HG03439 (cell line): ENCODE results near the gene MEGF6.

Experiments used
- ATAC-seq: cut with Tn5 transposase; IDR thresholded peaks from one replicate; pipeline ENCODE4 v1.9.1; 2021; ENCODE audit warnings: mild to moderate bottlenecking, moderate library complexity; ENCODE audit not compliant: unreplicated experiment

Gene MEGF6

GRCh38 chr1:3610527-3611169, 660 bp downstream of the MEGF6 start:
- no peak for ATAC-seq

- no peak for ATAC-seq
Measured at GRCh38 chr1:3609769-3610526, 1.4 kb downstream of the MEGF6 start.

- ATAC-seq = no peak
Measured at GRCh38 chr1:3609016-3609768, 2.1 kb downstream of the MEGF6 start.

GRCh38 chr1:3608154-3608553, 3.2 kb downstream of the MEGF6 start:
- ATAC-seq = no peak

- ATAC-seq = no peak
Measured at GRCh38 chr1:3607703-3608065, 3.6 kb downstream of the MEGF6 start.

GRCh38 chr1:3606779-3607702, 4.3 kb downstream of the MEGF6 start:
- ATAC-seq = no peak

- ATAC-seq = no peak
Measured at GRCh38 chr1:3604997-3605823, 6.1 kb downstream of the MEGF6 start.

- no peak for ATAC-seq
Measured at GRCh38 chr1:3604468-3604974, 6.8 kb downstream of the MEGF6 start.

GRCh38 chr1:3603571-3604467, 7.5 kb downstream of the MEGF6 start:
- ATAC-seq = no peak

- no peak for ATAC-seq
Measured at GRCh38 chr1:3603156-3603555, 8.2 kb downstream of the MEGF6 start.

- ATAC-seq = no peak
Measured at GRCh38 chr1:3602375-3602774, 8.9 kb downstream of the MEGF6 start.

- no peak for ATAC-seq
Measured at GRCh38 chr1:3601743-3602142, 9.6 kb downstream of the MEGF6 start.

- ATAC-seq = no peak
Measured at GRCh38 chr1:3600354-3600753, 11.0 kb downstream of the MEGF6 start.

GRCh38 chr1:3599816-3600215, 11.5 kb downstream of the MEGF6 start:
- no peak for ATAC-seq

- no peak for ATAC-seq
Measured at GRCh38 chr1:3599286-3599811, 12.0 kb downstream of the MEGF6 start.

GRCh38 chr1:3598522-3599285, 12.6 kb downstream of the MEGF6 start:
- no peak for ATAC-seq

- no peak for ATAC-seq
Measured at GRCh38 chr1:3598051-3598491, 13.2 kb downstream of the MEGF6 start.

- no peak for ATAC-seq
Measured at GRCh38 chr1:3597599-3597964, 13.7 kb downstream of the MEGF6 start.
